PC-3 (cell line): ENCODE data around the gene TMEM181.
A peak's percentile ranks its signal among the peaks of the same experiment; 100 is the strongest.

ENCODE experiments used
- EZH2 ChIP-seq: fragments of 300-600 bp; sonication (generic); IDR thresholded peaks from one replicate; pipeline ENCODE4 v1.6.1; 2017; ENCODE audit warnings: antibody characterized with exemption, mild to moderate bottlenecking, low read length; ENCODE audit not compliant: unreplicated experiment
- EZH2phosphoT487 ChIP-seq: fragments of 300-600 bp; sonication (generic); IDR thresholded peaks from 2 replicates; pipeline ENCODE4 v1.6.1; 2018; ENCODE audit warnings: mild to moderate bottlenecking, antibody characterized with exemption, low read length, borderline replicate concordance
- TF ChIP-seq, protein P1 (sequence below): fragments of 300-600 bp; sonication (generic); conservative IDR thresholded peaks from 2 replicates; pipeline ENCODE4 v1.5.1; 2017; ENCODE audit warnings: antibody characterized with exemption, low read depth, mild to moderate bottlenecking, low read length

DNA sequence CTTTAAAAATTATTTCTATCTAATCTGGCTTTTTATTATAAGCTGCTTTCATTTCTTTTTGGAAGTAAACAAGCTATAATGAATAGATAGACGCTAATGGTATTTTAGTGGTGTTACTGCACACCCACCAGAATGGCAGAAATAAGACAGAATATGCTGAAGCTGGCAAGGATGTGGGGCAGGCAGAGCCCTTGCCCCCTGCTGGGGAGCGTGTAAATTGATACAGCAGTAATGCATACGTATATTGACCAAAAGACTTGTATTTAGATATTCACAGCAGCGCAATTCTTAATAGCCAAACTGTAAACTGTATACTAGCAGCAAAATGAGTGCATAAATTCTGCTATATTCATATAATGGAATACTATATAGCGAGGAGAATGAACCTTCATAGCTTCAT is 35.3 kb downstream of the TMEM181 start:
- TF ChIP-seq, protein P1, sequence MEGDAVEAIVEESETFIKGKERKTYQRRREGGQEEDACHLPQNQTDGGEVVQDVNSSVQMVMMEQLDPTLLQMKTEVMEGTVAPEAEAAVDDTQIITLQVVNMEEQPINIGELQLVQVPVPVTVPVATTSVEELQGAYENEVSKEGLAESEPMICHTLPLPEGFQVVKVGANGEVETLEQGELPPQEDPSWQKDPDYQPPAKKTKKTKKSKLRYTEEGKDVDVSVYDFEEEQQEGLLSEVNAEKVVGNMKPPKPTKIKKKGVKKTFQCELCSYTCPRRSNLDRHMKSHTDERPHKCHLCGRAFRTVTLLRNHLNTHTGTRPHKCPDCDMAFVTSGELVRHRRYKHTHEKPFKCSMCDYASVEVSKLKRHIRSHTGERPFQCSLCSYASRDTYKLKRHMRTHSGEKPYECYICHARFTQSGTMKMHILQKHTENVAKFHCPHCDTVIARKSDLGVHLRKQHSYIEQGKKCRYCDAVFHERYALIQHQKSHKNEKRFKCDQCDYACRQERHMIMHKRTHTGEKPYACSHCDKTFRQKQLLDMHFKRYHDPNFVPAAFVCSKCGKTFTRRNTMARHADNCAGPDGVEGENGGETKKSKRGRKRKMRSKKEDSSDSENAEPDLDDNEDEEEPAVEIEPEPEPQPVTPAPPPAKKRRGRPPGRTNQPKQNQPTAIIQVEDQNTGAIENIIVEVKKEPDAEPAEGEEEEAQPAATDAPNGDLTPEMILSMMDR = peak; percentile 52
- TF ChIP-seq EZH2 (no peak), EZH2phosphoT487 (no peak)
